GM12874 (cell line): ENCODE data around the gene TENM3.

Source experiments
- TF ChIP-seq, protein P1 (sequence below): IDR thresholded peaks from 2 replicates; pipeline ENCODE4 v1.5.1; 2011; ENCODE audit warnings: low read depth, mild to moderate bottlenecking, control low read depth, low read length, moderate library complexity; ENCODE audit not compliant: insufficient read depth

The TENM3 gene

DNA sequence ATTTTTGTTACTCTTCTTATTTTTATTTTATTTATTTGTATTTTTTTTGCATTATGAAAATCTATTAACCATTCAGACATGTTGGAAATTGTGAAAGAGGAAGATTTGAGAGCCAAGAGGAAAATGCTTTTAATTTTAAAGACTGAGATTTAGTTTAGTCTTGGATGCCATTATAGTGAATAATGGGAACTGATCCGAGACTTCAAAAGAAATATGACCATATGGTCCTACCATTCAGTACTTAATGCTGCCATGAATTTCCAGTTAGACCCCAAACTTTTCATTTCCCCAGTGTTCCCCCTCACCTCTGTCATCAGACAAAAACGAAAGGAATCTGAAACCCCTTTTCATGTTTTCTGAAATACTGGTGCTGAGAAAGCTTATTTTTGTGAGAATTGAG lies 95.5 kb downstream of the TENM3 start:
- TF ChIP-seq, protein P1, sequence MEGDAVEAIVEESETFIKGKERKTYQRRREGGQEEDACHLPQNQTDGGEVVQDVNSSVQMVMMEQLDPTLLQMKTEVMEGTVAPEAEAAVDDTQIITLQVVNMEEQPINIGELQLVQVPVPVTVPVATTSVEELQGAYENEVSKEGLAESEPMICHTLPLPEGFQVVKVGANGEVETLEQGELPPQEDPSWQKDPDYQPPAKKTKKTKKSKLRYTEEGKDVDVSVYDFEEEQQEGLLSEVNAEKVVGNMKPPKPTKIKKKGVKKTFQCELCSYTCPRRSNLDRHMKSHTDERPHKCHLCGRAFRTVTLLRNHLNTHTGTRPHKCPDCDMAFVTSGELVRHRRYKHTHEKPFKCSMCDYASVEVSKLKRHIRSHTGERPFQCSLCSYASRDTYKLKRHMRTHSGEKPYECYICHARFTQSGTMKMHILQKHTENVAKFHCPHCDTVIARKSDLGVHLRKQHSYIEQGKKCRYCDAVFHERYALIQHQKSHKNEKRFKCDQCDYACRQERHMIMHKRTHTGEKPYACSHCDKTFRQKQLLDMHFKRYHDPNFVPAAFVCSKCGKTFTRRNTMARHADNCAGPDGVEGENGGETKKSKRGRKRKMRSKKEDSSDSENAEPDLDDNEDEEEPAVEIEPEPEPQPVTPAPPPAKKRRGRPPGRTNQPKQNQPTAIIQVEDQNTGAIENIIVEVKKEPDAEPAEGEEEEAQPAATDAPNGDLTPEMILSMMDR: no peak

DNA sequence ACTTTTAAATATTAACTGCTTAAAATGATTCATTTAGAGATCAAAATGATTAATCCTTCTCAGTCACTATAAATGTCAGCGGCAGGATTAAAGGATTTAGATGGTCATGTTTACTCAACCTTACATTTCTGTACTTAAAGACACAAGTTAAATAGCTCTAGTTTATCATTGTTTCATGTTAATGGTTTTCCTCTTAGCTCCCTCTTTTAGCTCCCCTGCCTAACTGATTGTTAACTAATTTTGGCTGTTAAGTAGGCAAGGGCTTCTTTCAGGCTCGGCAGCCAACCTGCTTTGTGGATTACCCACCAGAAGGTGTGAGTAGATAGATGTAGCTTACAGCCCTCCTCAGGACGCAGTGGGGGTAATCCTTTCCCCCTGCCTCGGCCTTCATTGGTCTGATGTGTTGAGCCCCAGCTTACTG lies 96.0 kb downstream of the TENM3 start:
- TF ChIP-seq, protein P1: no peak

DNA sequence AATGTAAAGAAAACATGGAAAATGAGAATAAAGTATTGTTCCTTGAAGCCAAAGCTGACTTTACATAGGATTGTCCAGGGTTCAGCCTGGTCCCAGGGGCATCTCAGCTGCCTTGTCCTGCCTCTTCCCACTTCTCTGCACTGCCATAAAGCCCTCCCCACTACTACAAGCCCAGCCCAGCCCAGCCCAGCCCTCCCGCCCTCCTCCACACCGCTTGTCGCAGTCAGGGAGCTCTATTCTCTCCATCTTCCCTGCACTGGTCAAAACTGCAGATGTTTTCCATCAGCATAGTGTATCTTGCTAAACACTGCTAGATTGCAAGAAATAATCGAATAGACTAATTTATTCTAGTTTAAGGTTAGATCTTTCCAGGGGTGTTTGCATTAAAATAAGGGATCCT lies 100.3 kb downstream of the TENM3 start:
- TF ChIP-seq, protein P1: no peak

DNA sequence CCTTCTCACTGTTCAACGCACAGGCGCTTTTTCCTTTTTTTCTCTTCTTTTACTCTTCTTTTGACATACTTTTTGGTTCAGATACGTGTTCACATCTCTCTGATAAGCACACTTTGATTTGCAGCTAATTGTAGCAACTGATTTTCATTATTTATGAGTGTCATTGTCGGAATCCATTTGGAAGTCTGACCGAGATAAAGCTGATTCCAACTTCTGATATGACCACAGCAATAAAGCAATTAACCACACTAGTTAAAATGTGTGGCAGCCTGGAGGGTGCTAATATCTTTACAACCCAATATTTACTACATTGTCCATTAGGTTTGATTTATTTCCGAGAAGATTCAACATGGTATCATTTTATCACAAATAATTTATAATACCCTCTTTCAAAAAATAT lies 101.8 kb downstream of the TENM3 start:
- TF ChIP-seq, protein P1: no peak

DNA sequence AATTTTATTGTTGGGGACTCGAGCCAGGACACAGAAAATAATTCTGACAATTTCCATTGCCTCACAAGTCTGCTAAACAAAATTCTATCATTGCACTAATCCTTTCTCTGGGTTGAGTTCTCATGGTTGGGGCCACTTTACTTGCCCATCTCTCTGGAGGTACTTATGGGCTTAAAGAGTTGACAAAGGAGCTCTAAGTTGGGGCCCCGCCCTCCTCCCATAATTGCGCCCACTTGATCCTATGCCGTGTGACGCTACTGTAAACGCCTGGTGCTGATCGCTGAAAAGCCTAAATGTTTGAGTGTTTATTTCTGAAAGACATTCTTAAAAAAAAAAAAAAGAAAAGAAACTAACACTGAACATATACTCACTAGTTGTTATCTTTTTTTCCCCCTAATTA lies 103.0 kb downstream of the TENM3 start:
- TF ChIP-seq, protein P1: no peak

DNA sequence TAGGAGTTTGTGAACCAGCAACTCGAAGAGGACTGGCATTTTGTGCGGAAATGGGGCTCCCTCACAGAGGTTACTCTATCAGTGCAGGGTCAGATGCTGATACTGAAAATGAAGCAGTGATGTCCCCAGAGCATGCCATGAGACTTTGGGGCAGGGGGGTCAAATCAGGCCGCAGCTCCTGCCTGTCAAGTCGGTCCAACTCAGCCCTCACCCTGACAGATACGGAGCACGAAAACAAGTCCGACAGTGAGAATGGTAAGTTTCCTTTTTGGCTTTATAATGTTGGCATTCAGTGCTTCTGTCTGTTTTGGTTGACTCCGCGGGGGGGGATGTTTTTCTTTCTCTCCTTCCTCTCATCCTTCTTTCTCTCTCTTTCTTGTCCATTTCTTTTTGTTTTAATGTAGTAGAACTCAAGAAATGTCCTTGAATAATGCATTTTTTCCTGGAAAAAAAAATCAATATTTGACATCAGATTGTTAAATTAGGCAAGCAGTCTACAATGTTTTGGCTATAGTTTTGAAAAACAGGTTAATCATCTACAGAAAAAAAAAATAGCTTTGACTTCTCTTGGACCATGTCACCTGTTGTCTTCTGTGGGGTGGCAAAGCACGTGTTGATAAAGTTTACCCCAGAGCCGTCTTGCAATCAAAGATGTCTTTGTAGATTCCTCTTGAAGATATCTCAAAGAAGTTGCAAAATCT lies 103.6 kb downstream of the TENM3 start:
- TF ChIP-seq, protein P1: no peak

DNA sequence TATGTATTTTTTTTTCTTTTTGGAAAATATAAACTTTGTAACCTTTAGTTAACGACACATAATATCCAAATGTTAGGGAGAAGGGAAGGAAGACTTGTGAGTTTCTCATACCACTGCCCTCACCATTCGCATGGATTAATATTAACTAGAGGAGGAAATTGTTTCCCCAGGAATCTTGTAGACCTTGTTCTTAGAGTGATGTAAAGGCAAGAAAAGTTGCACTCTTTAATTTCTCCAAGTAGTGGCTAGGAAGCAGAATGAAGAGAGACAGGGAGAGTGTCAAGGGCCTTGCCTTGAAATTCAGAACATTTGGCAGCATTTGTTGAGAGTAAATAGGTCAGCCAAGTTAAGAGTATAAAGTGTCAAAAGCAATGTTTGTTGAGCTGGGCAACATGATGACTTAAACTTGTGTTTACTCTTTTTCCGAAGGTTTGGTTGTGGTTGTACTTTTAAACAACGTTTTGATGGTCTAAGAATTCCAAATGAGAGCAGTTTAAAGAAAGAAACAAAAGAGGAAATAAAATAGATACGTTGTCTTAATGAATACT lies 105.7 kb downstream of the TENM3 start:
- TF ChIP-seq, protein P1: no peak
